ENCODE results near the gene MUC12.
"Not testable (repeated sequence)": the region's sequence is repeated elsewhere in the genome, so short reads cannot be mapped to it uniquely, and the experiment has no call there.

The MUC12 gene

GRCh38 chr7:100957832-100958421 lies 11.4 kb upstream of the MUC12 start:
- no peak for DNase-seq (ENCODE audit: low read depth)

GRCh38 chr7:100959894-100960293 lies 9.5 kb upstream of the MUC12 start:
- DNase-seq (ENCODE audit: low read depth), result no peak

GRCh38 chr7:100962537-100962936 lies 6.8 kb upstream of the MUC12 start:
- DNase-seq (ENCODE audit: low read depth), result no peak

- no peak for DNase-seq (ENCODE audit: low read depth)
Measured at GRCh38 chr7:100963386-100963785, 6.0 kb upstream of the MUC12 start.

- DNase-seq (ENCODE audit: low read depth), result no peak
Measured at GRCh38 chr7:100963874-100964273, 5.5 kb upstream of the MUC12 start.

GRCh38 chr7:100964630-100965029 lies 4.7 kb upstream of the MUC12 start:
- DNase-seq (ENCODE audit: low read depth), result no peak

GRCh38 chr7:100965045-100965722 lies 4.2 kb upstream of the MUC12 start:
- no peak for DNase-seq (ENCODE audit: low read depth)

GRCh38 chr7:100965723-100966541 lies 3.4 kb upstream of the MUC12 start:
- DNase-seq (ENCODE audit: low read depth), result no peak

GRCh38 chr7:100966542-100967291 lies 2.6 kb upstream of the MUC12 start:
- no peak for DNase-seq (ENCODE audit: low read depth)

- DNase-seq (ENCODE audit: low read depth), result no peak
Measured at GRCh38 chr7:100967292-100967863, 2.0 kb upstream of the MUC12 start.

GRCh38 chr7:100968031-100968430 lies 1.3 kb upstream of the MUC12 start:
- no peak for DNase-seq (ENCODE audit: low read depth)

- no peak for DNase-seq (ENCODE audit: low read depth)
Measured at GRCh38 chr7:100968650-100969049, 715 bp upstream of the MUC12 start.

GRCh38 chr7:100971111-100972001 lies 2.0 kb downstream of the MUC12 start:
- DNase-seq (ENCODE audit: low read depth), result no peak

GRCh38 chr7:100972002-100972347 lies 2.6 kb downstream of the MUC12 start:
- DNase-seq (ENCODE audit: low read depth), result no peak

- DNase-seq (ENCODE audit: low read depth), result no peak
Measured at GRCh38 chr7:100974021-100974420, 4.7 kb downstream of the MUC12 start.

GRCh38 chr7:100975371-100975821 lies 6.0 kb downstream of the MUC12 start:
- DNase-seq (ENCODE audit: low read depth), result no peak

GRCh38 chr7:100978300-100978699 lies 8.9 kb downstream of the MUC12 start:
- DNase-seq (ENCODE audit: low read depth), result no peak

- no peak for DNase-seq (ENCODE audit: low read depth)
Measured at GRCh38 chr7:100983451-100984187, 14.3 kb downstream of the MUC12 start.

GRCh38 chr7:100984241-100984918 lies 15.0 kb downstream of the MUC12 start:
- not testable (repeated sequence) for DNase-seq (ENCODE audit: low read depth)

Data from fibroblast of the conjunctiva (primary cell).